Breast epithelium (tissue), 3 donors: Measurements from ENCODE around the gene GFI1B.

Experiments used
- CTCF ChIP-seq, 3 donors: fragments of 450-650 bp; IDR thresholded peaks; one replicate each; pipeline ENCODE4 v1.5.1; 2016 to 2017; ENCODE audit warnings: antibody characterized with exemption in 3 of 3, mild to moderate bottlenecking in 3 of 3, moderate library complexity in 3 of 3
- POLR2AphosphoS5 ChIP-seq, 3 donors: sonication (generic); formaldehyde crosslinking; IDR thresholded peaks; one replicate each; pipeline ENCODE4 v1.6.1; 2017; ENCODE audit warnings: antibody characterized with exemption in 3 of 3

DNA sequence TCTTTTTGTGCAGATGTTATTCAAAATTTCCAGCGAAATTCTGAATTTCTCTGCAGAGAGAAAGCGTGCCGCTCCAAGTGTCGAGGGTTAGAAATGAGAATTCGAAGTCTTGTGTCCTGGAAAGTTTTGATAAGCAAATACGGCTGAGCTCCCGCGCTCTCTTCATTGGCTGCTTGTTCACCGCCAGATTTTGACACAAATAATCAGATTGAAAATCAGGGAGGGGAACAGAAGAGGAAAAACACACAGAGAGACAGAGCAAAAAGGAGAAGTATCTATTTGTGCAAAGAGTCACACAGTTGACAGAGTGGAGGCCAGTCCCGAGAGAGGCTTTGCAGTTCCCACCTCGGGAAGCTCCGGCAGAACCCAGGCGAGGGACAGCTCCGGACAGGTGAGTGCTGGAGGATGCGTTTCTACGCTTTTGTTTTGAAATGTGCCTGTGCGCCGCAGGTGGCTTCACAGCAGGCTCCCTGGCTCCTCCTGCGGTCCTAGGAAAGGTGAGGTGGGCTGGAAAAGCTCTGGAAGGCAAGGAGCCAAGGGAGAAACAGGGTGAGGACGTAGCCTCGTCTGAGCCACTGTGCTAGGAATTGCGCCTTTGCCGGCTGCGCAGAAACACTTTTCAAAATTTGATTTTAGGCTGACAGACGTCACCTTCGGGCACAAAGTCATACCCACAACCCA lies at the start of gene GFI1B:
- TF ChIP-seq POLR2AphosphoS5 (IDR thresholded peaks at IDR 0.05) (no peak), CTCF (IDR thresholded peaks at IDR 0.05) (no peak)
